OCI-LY1 (cell line): ENCODE results near the gene UNC13A.

Experiments used
- H2AFZ ChIP-seq: fragments of 200-600 bp; sonication (generic), shearing (Covaris generic); 2 replicates; pipeline ENCODE4 v1.6.0; 2014; ENCODE audit warnings: antibody characterized with exemption, mild to moderate bottlenecking, low read length
- H3F3A ChIP-seq: fragments of 200-600 bp; sonication (generic), shearing (Covaris generic); 2 replicates; pipeline ENCODE4 v1.6.0; 2014; ENCODE audit warnings: mild to moderate bottlenecking, antibody characterized with exemption, low read length, moderate library complexity; ENCODE audit not compliant: insufficient read depth
- H3K27ac ChIP-seq: fragments of 200-600 bp; sonication (generic); 2 replicates; pipeline ENCODE4 v1.5.1; 2014; ENCODE audit warnings: low read length, mixed run types, mild to moderate bottlenecking, low read depth; ENCODE audit not compliant: poor library complexity, severe bottlenecking
- H3K27me3 ChIP-seq: fragments of 200-600 bp; sonication (generic); 2 replicates; pipeline ENCODE4 v1.6.0; 2014; ENCODE audit warnings: antibody characterized with exemption, mild to moderate bottlenecking, low read length, moderate library complexity; ENCODE audit not compliant: insufficient read depth
- H3K36me3 ChIP-seq: fragments of 200-600 bp; sonication (generic); 2 replicates; pipeline ENCODE4 v1.6.1; 2014; ENCODE audit warnings: mild to moderate bottlenecking, antibody characterized with exemption, low read length, moderate library complexity, mixed read lengths; ENCODE audit not compliant: insufficient read depth
- H3K4me1 ChIP-seq: fragments of 200-600 bp; sonication (generic); 2 replicates; pipeline ENCODE4 v1.5.1; 2014; ENCODE audit warnings: mild to moderate bottlenecking, low read length, moderate library complexity; ENCODE audit not compliant: insufficient read depth, severe bottlenecking
- H3K4me2 ChIP-seq: fragments of 200-600 bp; sonication (generic), shearing (Covaris generic); 2 replicates; pipeline ENCODE4 v1.6.1; 2014; ENCODE audit warnings: low read length
- H3K4me3 ChIP-seq: fragments of 200-600 bp; sonication (generic); 2 replicates; pipeline ENCODE4 v1.5.1; 2014; ENCODE audit warnings: low read length, low read depth, mild to moderate bottlenecking, mixed read lengths; ENCODE audit not compliant: poor library complexity, severe bottlenecking
- H3K79me2 ChIP-seq: fragments of 200-600 bp; shearing (Covaris generic); 2 replicates; pipeline ENCODE4 v1.6.1; 2016; ENCODE audit warnings: mixed run types, low read length, mixed read lengths; ENCODE audit not compliant: insufficient read depth
- H3K9ac ChIP-seq: fragments of 200-600 bp; sonication (generic), shearing (Covaris generic); 2 replicates; pipeline ENCODE4 v1.6.1; 2014; ENCODE audit warnings: mild to moderate bottlenecking, low read length, mixed read lengths
- H3K9me2 ChIP-seq: fragments of 200-600 bp; sonication (generic), shearing (Covaris generic); 2 replicates; pipeline ENCODE4 v1.6.1; 2014; ENCODE audit warnings: low read depth, mild to moderate bottlenecking, low read length, mixed read lengths
- H3K9me3 ChIP-seq: fragments of 200-600 bp; shearing (Covaris generic); 2 replicates; pipeline ENCODE4 v1.6.1; 2014; ENCODE audit warnings: low read length, mixed read lengths
- H4K20me1 ChIP-seq: fragments of 200-600 bp; sonication (generic), shearing (Covaris generic); 2 replicates; pipeline ENCODE4 v1.6.0; 2016; ENCODE audit warnings: mild to moderate bottlenecking, low read length; ENCODE audit not compliant: insufficient read depth
- EZH2 ChIP-seq: fragments of 200-600 bp; sonication (generic), shearing (Covaris generic); IDR thresholded peaks from 2 replicates; pipeline ENCODE4 v1.8.0; 2017; ENCODE audit warnings: borderline replicate concordance, mixed run types, mild to moderate bottlenecking, antibody characterized with exemption, low read length, moderate library complexity, mixed read lengths
- TF ChIP-seq, protein P1 (sequence below): fragments of 200-600 bp; sonication (generic), shearing (Covaris generic); IDR thresholded peaks from 2 replicates; pipeline ENCODE4 v1.5.1; 2017; ENCODE audit warnings: mild to moderate bottlenecking, antibody characterized with exemption, low read length, moderate library complexity, mixed read lengths

Gene UNC13A

DNA sequence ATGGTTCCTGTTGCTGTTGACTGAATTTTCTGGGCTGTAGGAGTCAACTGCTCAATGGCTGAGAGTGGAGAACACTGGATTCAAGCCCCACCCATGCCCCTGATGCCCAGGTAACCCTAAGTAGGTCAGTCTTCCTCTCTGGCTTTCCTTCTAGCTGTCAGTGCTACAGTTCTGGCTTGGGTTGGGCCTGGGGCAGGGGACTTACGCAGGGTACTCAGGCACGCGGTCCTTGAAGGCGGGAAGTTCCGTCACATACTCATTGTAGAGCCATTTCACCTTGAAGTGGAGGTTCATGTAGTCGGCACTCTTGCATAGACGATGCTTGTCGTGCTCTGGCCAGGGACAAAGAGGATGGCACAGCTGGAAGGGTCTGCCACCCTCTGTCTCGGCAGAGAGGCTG is 55.6 kb downstream of the UNC13A start:
- H3K4me2 ChIP-seq, result no peak overlapping the region
- no peak overlapping the region for H3K4me3 ChIP-seq
- H3K9ac ChIP-seq, result no peak overlapping the region
- no peak overlapping the region for H2AFZ ChIP-seq
- no peaks in the 10 kb centered on the region for H3K4me1 ChIP-seq
- H3K27ac ChIP-seq, result no peak overlapping the region
- TF ChIP-seq EZH2, result no peak
- TF ChIP-seq, protein P1, sequence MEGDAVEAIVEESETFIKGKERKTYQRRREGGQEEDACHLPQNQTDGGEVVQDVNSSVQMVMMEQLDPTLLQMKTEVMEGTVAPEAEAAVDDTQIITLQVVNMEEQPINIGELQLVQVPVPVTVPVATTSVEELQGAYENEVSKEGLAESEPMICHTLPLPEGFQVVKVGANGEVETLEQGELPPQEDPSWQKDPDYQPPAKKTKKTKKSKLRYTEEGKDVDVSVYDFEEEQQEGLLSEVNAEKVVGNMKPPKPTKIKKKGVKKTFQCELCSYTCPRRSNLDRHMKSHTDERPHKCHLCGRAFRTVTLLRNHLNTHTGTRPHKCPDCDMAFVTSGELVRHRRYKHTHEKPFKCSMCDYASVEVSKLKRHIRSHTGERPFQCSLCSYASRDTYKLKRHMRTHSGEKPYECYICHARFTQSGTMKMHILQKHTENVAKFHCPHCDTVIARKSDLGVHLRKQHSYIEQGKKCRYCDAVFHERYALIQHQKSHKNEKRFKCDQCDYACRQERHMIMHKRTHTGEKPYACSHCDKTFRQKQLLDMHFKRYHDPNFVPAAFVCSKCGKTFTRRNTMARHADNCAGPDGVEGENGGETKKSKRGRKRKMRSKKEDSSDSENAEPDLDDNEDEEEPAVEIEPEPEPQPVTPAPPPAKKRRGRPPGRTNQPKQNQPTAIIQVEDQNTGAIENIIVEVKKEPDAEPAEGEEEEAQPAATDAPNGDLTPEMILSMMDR, result no peak
- no peaks in the 10 kb centered on the region for H3K36me3 ChIP-seq
- H3K9me2 ChIP-seq, result no peaks in the 10 kb centered on the region
- H3K79me2 ChIP-seq, result no peaks in the 10 kb centered on the region
- no peaks in the 10 kb centered on the region for H3K9me3 ChIP-seq
- peaks cover 4% of the 10 kb centered on the region; the same call in 1 of the 2 replicates for H3K27me3 ChIP-seq
- H4K20me1 ChIP-seq, result no peaks in the 10 kb centered on the region
- H3F3A ChIP-seq, result no peaks in the 10 kb centered on the region

DNA sequence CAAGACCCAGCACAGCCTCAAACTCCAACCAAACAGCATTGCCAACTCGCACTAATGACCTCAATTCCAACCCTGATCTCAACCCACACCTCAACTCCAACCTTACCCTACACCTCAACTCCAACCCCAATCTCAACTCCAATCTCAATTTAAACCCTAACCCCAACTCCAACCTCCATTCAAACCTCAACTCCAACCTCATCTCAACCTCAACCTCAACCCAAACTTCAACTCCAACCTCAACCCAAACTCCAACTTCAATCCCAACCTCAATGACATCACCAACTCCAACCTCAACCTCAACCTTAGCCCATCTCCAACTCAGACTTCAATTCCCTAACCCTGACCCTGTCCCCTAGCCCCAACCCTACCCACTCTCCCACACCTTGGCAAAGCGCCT is 58.4 kb downstream of the UNC13A start:
- H2AFZ ChIP-seq, result no peak overlapping the region
- no peaks in the 10 kb centered on the region for H3K4me1 ChIP-seq
- no peak overlapping the region for H3K4me3 ChIP-seq
- H3K79me2 ChIP-seq, result no peaks in the 10 kb centered on the region
- no peaks in the 10 kb centered on the region; the same call in 1 of the 2 replicates for H3K27me3 ChIP-seq
- TF ChIP-seq, protein P1, result no peak
- TF ChIP-seq EZH2, result no peak
- H3K9me3 ChIP-seq, result no peaks in the 10 kb centered on the region
- no peak overlapping the region for H3K27ac ChIP-seq
- no peak overlapping the region for H3K4me2 ChIP-seq
- H3K9ac ChIP-seq, result no peak overlapping the region
- H3K36me3 ChIP-seq, result no peaks in the 10 kb centered on the region
- no peaks in the 10 kb centered on the region for H3K9me2 ChIP-seq
- no peaks in the 10 kb centered on the region for H4K20me1 ChIP-seq
- H3F3A ChIP-seq, result no peaks in the 10 kb centered on the region

DNA sequence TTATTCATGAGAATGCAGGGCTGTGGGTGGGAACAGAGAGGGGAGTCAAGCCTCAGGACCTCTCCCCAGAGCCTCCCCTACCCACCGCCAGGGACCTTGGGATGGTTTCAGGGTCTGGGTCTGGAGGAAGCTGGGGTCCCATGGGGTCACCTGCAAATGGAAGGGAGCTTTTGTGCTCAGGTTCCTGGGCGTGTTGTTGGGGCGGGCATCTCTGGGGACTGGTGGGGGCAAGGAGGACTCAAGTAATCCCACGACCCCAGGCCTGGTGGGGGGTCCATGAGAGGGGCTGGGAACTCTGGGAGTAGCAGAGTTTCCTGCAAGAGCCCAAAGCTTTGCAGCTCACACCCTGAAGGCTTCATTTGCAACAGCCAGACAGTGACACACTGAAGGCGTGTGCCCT is 60.2 kb downstream of the UNC13A start:
- Histone ChIP-seq H3K4me2 (no peak overlapping the region), H3K4me1 (no peaks in the 10 kb centered on the region), H3K27me3 (no peaks in the 10 kb centered on the region; the same call in 1 of the 2 replicates), H3F3A (no peaks in the 10 kb centered on the region), H3K79me2 (no peaks in the 10 kb centered on the region), H3K4me3 (no peak overlapping the region), H3K36me3 (no peaks in the 10 kb centered on the region), H3K9ac (no peak overlapping the region), H4K20me1 (no peaks in the 10 kb centered on the region), H2AFZ (no peak overlapping the region), H3K9me3 (no peaks in the 10 kb centered on the region), H3K27ac (no peak overlapping the region), H3K9me2 (no peaks in the 10 kb centered on the region)
- TF ChIP-seq, protein P1, result no peak
- no peak for TF ChIP-seq EZH2
